GM12875 (cell line): ENCODE data around the gene RCVRN.

Experiments used
- H3K4me3 ChIP-seq: one replicate; pipeline ENCODE4 v1.5.1; 2011; ENCODE audit warnings: low read depth, low read length, control low read depth
- CTCF ChIP-seq: IDR thresholded peaks from 2 replicates; pipeline ENCODE4 v1.5.1; 2011; ENCODE audit warnings: low read depth, mild to moderate bottlenecking, control low read depth, inconsistent platforms, low read length, moderate library complexity, borderline replicate concordance; ENCODE audit not compliant: insufficient read depth

Gene RCVRN

GRCh38 chr17:9859781-9860180 lies 45.3 kb downstream of the RCVRN start:
- no peak for TF ChIP-seq CTCF
- H3K4me3 ChIP-seq, result no peak overlapping the region

GRCh38 chr17:9855036-9855435 lies 50.0 kb downstream of the RCVRN start:
- no peak for TF ChIP-seq CTCF
- H3K4me3 ChIP-seq, result no peak overlapping the region

GRCh38 chr17:9854255-9854654 lies 50.8 kb downstream of the RCVRN start:
- no peak for TF ChIP-seq CTCF
- no peak overlapping the region for H3K4me3 ChIP-seq

- no peak overlapping the region for H3K4me3 ChIP-seq
- no peak for TF ChIP-seq CTCF
Observed at GRCh38 chr17:9850151-9850550, 54.9 kb downstream of the RCVRN start.
